Stimulated activated naive CD8-positive, alpha-beta T cell treated with anti-CD3 and anti-CD28 coated beads, Interleukin-15, Interleukin-2, amounts not matched to agents 100 U/mL and 50 U/mL, for 24 hours (primary cell): ENCODE measurements around the gene AMPD2.

ENCODE experiments used
- ATAC-seq: fragments of 150-1000 bp; cut with Tn5 transposase; one replicate; pipeline ENCODE4 v1.10.0; 2021
- DNase-seq: peaks from one replicate; pipeline ENCODE4 v3.0.0; 2021

The AMPD2 gene

DNA sequence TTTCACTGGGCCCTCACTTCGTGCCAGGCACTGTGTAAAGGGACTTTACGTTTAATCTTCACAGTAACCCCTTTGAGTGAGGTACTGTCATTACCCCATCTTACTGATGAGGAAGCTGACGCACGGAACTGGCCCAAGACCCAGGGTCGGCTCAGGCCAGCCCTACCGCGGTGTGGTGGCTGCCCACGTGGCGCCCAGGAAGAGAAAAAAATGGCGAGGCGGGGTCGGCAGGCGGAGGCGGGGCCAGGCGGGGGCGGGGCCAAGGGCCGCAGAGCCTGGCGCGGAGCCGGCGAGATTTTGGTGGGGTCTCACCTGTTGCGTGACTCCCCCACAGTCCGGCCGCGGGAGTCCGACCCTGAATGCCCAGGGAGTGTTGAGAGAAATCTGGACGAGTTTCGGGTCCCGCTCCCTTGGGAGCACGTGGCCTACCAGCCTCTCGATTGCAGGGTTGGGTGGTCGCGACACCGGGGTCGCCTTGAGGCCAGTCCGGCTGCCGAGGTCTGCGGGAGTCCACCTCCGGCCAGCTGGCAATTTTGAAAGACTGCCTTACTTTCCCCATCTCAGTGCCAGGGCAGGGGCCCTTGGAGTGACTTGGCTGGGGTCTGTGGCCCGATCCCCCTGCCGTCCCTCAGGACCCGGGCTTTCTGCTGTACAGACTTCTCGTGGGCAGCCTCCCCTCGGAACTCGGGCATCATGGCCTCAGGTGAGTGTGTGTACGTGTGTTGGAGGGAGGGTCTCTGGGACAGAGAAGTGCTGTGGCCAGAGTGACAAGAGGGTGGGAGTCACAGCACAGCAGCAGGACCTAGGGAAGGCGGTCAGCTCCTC is at the start of gene AMPD2, which contains the start of gene GNAT2:
AMPD2 (plus strand) TSS at position 262 of the 825 bp plus-strand sequence. CDS start 1,339 bp downstream, outside the sequence.
GNAT2 (minus strand) TSS at position 41 of the 825 bp plus-strand sequence. CDS start 6,746 bp downstream, outside the sequence.
- ATAC-seq (peak; percentile 42), DNase-seq (peak; percentile 86)

DNA sequence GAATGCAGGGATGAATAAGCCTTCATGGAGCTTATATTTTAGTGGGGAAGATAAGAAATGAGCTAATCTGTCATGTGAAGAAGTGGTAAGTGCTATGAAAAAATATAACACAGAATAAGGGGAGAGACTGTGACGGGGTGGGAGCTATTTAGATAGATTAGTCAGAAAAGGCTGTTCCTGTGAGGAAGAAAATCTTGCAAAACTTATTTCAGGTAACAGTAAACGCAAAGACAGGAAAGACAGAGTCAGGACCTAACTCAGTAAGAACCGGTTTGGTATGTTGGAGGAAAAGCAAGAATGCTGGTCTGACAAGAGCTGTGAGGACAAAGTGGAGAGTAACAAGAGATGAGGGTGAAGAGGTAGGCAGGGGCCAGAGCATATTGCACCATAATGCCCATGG is 49.2 kb upstream of the AMPD2 start:
- no peak for DNase-seq
- no peak for ATAC-seq

- ATAC-seq = no peak
- DNase-seq = no peak
These were observed 45.9 kb upstream of the AMPD2 start for GRCh38 chr1:109573785-109574184.

- DNase-seq = no peak
- ATAC-seq = no peak
These were observed 40.6 kb upstream of the AMPD2 start for GRCh38 chr1:109578947-109579443.

GRCh38 chr1:109579491-109579890 is 40.1 kb upstream of the AMPD2 start:
- ATAC-seq (no peak), DNase-seq (no peak)

GRCh38 chr1:109582021-109582420 is 37.6 kb upstream of the AMPD2 start:
- no peak for ATAC-seq

GRCh38 chr1:109584766-109585165 is 34.9 kb upstream of the AMPD2 start:
- ATAC-seq = no peak
- no peak for DNase-seq

More at GRCh38 chr1:109582021-109582420, 37.6 kb upstream of the AMPD2 start:
- no peak for DNase-seq

DNA sequence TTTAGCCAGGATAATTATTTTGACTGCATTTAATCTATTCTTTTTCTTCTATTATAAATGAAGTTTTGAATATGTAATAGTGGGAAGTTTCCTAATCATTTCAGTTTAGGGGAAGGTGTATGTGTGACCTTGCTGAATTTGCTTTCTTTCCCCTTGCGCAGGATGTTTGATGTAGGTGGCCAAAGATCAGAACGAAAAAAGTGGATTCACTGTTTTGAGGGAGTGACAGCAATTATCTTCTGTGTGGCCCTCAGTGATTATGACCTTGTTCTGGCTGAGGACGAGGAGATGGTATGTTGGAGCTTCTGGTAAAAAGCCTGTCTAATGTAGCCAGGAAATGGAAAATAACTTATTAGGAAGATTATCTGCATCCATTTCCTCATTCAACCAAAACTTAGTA is 33.6 kb upstream of the AMPD2 start:
- DNase-seq (no peak), ATAC-seq (no peak)

GRCh38 chr1:109589177-109589576 is 30.5 kb upstream of the AMPD2 start:
- ATAC-seq = no peak
- DNase-seq = no peak

DNA sequence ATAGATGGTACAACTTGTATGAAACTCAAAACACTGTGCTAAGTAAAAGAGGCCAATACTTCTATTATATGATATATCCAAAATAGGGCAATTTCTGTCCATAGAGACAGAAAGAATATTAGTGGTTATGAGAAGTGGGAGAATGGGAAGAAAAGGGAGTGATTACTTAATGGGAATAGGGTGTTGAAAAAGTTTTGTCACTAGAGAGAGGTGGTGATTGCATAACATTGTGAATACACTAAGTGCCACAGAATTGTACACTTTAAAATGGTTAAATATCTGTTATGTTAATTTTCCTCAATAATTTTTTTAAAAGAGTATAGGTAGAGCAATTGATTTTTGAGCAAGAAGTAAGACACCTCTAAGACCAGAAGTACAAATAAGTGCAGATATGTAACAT is 30.0 kb upstream of the AMPD2 start:
- ATAC-seq (no peak), DNase-seq (no peak)

DNA sequence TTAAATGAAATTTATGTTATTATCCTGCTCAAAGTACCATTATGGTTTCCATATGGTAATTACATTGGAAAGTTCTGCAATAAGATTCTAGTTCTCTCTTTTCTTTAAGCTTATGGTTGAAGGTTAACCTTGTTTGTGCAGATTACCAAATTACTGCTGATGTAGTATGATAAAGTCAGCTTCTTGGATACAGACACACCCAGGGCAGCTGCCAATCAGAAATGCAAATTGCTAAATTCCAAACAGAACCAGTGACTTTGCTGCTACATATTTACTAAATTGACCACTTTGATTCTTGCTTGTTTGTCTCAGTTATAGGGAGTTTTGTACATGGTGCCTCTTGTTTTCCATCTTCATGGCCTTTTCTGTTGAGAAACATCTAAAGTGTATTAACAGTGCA is 26.7 kb upstream of the AMPD2 start:
- no peak for DNase-seq
- ATAC-seq = no peak

- ATAC-seq (no peak), DNase-seq (no peak)
These were observed 24.1 kb upstream of the AMPD2 start for GRCh38 chr1:109595531-109595930.

DNA sequence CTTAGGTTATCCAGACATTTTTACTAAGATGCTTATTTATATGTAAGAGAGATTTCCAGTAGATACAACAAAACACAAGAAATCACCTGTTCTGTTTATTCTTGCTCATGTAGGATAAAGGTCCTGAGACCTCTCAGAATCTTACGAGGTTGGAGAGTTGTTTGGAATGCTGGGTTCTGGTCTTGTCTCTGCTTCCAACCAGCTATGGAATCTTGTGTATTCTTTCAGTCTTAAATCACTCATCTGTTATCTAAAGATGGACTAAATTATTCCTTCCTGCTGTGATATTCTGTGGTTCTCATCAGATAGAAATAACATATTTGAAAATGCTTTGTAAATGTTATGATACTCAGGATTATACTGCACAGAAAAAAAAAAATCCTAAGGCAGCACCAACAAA is 21.5 kb upstream of the AMPD2 start:
- ATAC-seq (no peak), DNase-seq (no peak)

DNA sequence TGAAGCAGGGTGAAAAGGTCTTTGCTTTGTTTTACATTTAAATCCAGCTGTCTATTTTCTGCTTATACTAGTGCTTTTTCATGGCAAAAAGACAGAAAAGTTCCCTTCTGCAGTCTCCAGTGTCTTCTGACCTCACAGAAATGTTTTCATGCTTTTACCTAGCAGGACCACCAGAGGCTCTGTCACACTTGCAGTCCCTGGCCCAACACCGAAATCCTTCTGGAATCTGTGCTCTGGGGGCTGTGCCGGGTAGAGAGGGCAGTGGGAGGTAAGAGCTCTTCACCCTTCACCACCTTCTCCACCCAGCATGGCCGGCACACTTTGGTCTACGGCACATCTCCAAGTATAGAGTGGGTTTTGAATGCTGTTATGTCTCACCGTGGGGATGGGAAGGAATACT is 21.0 kb upstream of the AMPD2 start:
- DNase-seq (no peak), ATAC-seq (no peak)

DNA sequence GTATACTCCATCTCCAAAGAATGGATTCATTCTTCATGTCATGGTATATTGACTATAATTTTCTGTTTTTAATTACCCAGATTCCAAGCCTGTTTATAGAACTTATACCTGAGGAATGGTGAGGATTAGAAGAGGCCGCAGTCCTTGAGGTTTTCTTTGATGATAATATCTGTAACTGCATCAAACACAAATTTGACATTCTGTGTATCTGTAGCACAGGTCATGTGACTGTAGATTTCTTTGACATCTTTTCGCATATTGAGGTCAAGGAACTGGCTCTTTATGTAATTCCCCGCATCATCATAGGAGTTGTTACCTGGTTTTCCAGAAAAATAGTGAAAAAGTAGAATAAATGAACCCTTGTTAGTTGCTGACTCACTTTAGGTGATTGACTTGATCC is 16.4 kb upstream of the AMPD2 start:
- no peak for ATAC-seq
- DNase-seq = no peak

GRCh38 chr1:109605381-109605780 is 14.3 kb upstream of the AMPD2 start:
- ATAC-seq (no peak), DNase-seq (no peak)

GRCh38 chr1:109609881-109610280 is 9.8 kb upstream of the AMPD2 start:
- no peak for ATAC-seq
- DNase-seq = no peak

- no peak for ATAC-seq
These were observed 8.9 kb upstream of the AMPD2 start for GRCh38 chr1:109610609-109611307.

DNA sequence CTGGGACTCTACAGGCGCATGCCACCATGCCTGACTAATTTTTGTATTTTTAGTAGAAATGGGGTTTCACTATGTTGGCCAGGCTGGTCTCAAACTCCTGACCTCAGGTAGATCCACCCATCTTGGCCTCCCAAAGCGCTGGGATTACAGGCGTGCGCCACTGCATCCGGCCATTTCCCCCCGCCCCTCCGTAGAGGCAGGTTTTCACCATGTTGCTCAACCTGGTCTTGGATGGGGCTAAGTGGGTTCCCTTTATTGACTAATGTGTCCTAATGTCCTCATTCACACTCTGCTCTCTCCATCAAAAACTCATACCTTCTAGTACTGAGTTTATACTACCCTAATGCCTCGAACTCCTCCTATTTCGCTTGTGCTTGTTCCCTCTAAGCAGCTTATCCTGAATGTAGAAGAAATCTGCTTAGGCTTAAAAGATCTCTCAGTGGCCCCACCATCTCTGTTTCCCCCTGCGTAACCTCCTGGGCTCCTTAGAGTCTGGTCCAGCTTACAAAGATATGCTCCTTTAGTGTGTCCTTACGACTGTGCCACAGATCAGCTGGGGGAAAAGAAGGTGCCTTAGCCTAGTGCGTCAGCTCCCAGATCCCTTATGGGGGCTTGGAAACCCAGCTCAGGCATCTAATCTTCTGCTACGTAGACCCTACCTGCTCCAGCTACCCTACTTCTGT is 8.2 kb upstream of the AMPD2 start:
- ATAC-seq (no peak), DNase-seq (no peak)

More at GRCh38 chr1:109610609-109611307, 8.9 kb upstream of the AMPD2 start:
- DNase-seq = no peak

GRCh38 chr1:109613361-109614147 is 6.1 kb upstream of the AMPD2 start:
- no peak for ATAC-seq
- DNase-seq = no peak

- ATAC-seq = no peak
These were observed 3.8 kb upstream of the AMPD2 start for GRCh38 chr1:109615879-109616278.

DNA sequence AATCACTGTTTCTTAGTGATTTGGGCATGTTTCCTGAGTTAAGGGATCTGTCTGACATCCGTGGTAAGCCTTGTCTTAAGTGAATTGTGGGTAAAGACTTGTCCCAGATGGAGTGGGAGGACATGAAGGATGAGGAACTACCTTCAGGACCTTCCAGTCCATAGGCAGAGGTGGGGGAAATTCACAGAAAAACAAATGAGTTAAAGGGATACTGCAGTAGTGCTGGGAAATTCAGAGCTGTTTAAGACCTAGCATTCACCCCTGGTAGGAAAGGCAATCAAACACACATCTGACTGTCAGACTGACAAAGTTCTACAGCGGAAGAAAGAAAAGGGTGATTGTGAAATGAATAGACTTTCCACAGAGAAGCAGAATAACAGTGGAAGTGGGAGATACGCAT is 3.2 kb upstream of the AMPD2 start:
- DNase-seq = no peak
- no peak for ATAC-seq

More at GRCh38 chr1:109615879-109616278, 3.8 kb upstream of the AMPD2 start:
- no peak for DNase-seq
